B cell (primary cell): ENCODE data around the gene CLASP1. TPM values are rescaled to one million over a fixed set of nuclear protein-coding genes. Genes with fewer than 3 reads are reported as not detected.

ENCODE experiments used
- ATAC-seq: fragments of 200-7000 bp; cut with Tn5 transposase; one replicate; pipeline ENCODE4 v1.10.0; 2021; ENCODE audit warnings: low read depth, mild to moderate bottlenecking, moderate number of reproducible peaks, moderate library complexity
- CTCF ChIA-PET: fragments of 350-600 bp; sonication (Branson Sonifier 250); formaldehyde crosslinking; loops from one replicate; lab custom pipeline; 2021; ENCODE audit warnings: antibody characterized with exemption, inconsistent platforms; lab: Charles Lee
- POLR2A ChIA-PET: fragments of 350-600 bp; sonication (Branson Sonifier 250); formaldehyde crosslinking; loops from one replicate; lab custom pipeline; 2021; ENCODE audit warnings: antibody characterized with exemption; lab: Charles Lee
- DNase-seq: peaks from one replicate; pipeline ENCODE4 v3.0.0; 2013
- H2AFZ ChIP-seq: 2 replicates; pipeline ENCODE4 v1.6.1; 2012; ENCODE audit warnings: mild to moderate bottlenecking, low read depth, low read length; ENCODE audit not compliant: insufficient read depth, poor library complexity, severe bottlenecking
- H3K27ac ChIP-seq, 2 donors: 1 replicate in 1 of 2; 2 replicates in 1 of 2; pipeline ENCODE4 v1.5.1; 2012 to 2013; ENCODE audit warnings: low read length in 2 of 2, mild to moderate bottlenecking in 2 of 2, moderate library complexity in 1 of 2
- H3K27me3 ChIP-seq, 4 experiments: fragments of 200-600 bp in 1 of 4; sonication (generic) in 1 of 4; replicated peaks in 1 of 4; 1 replicate in 2 of 4; 2 replicates in 2 of 4; pipeline versions ENCODE4 v1.6.1 to v1.7.0; 2013 to 2016; ENCODE audit warnings: low read length in 3 of 4, mild to moderate bottlenecking in 2 of 4, mixed read lengths in 1 of 4, moderate library complexity in 1 of 4; ENCODE audit not compliant: insufficient read depth in 4 of 4, control insufficient read depth in 3 of 4; ENCODE audit errors: control extremely low read depth in 1 of 4
- H3K36me3 ChIP-seq, 2 experiments: replicated peaks in 1 of 2; 1 replicate in 1 of 2; 2 replicates in 1 of 2; pipeline versions ENCODE4 v1.6.1 to v1.7.1; 2013; ENCODE audit warnings: low read length in 1 of 2; ENCODE audit not compliant: insufficient read depth in 2 of 2, control insufficient read depth in 1 of 2; ENCODE audit errors: control extremely low read depth in 1 of 2, extremely low read depth in 1 of 2
- H3K4me1 ChIP-seq, 2 donors: fragments of 200-600 bp in 1 of 2; sonication (generic) in 1 of 2; 1 replicate in 1 of 2; 2 replicates in 1 of 2; pipeline versions ENCODE4 v1.5.1 to v1.6.1; 2013 to 2017; ENCODE audit warnings: low read length in 2 of 2; ENCODE audit not compliant: control insufficient read depth in 2 of 2, insufficient read depth in 2 of 2
- H3K4me2 ChIP-seq: replicated peaks from 2 replicates; pipeline ENCODE3; 2012; ENCODE audit warnings: mild to moderate bottlenecking, low read depth, low read length; ENCODE audit not compliant: poor library complexity, severe bottlenecking
- H3K4me3 ChIP-seq, 5 experiments: fragments of 200-600 bp in 1 of 5; sonication (generic) in 1 of 5; 1 replicate in 3 of 5; 2 replicates in 2 of 5; pipeline versions ENCODE4 v1.5.1 to v1.7.0; 2011 to 2016; ENCODE audit warnings: low read length in 4 of 5, mild to moderate bottlenecking in 4 of 5, low read depth in 2 of 5, control low read depth in 1 of 5, moderate library complexity in 1 of 5; ENCODE audit not compliant: insufficient read depth in 1 of 5; ENCODE audit errors: control extremely low read depth in 1 of 5, extremely low read depth in 1 of 5
- H3K79me2 ChIP-seq: fragments of 200-600 bp; sonication (generic); one replicate; pipeline ENCODE4 v1.6.0; 2016; ENCODE audit warnings: low read length; ENCODE audit not compliant: control insufficient read depth, insufficient read depth
- H3K9ac ChIP-seq: fragments of 200-600 bp; sonication (generic); 2 replicates; pipeline ENCODE4 v1.6.1; 2017; ENCODE audit warnings: mild to moderate bottlenecking, low read length, moderate library complexity
- H3K9me3 ChIP-seq, 3 donors: one replicate each; pipeline versions ENCODE4 v1.6.1 to v1.7.1; 2013; ENCODE audit warnings: low read length in 2 of 3; ENCODE audit not compliant: control insufficient read depth in 2 of 3, insufficient read depth in 1 of 3; ENCODE audit errors: control extremely low read depth in 1 of 3
- H4K20me1 ChIP-seq: 2 replicates; pipeline ENCODE4 v1.6.0; 2012; ENCODE audit warnings: mild to moderate bottlenecking, low read length; ENCODE audit not compliant: insufficient read depth, control insufficient read depth, poor library complexity, severe bottlenecking
- H3K27ac Mint-ChIP-seq: one replicate; pipeline ENCODE4 v1.8.0; 2021; ENCODE audit warnings: mixed read lengths
- H3K27me3 Mint-ChIP-seq: one replicate; pipeline ENCODE4 v1.8.0; 2021; ENCODE audit warnings: mixed read lengths
- H3K4me1 Mint-ChIP-seq: one replicate; pipeline ENCODE4 v1.8.0; 2021; ENCODE audit warnings: mixed read lengths
- H3K4me3 Mint-ChIP-seq: one replicate; pipeline ENCODE4 v1.8.0; 2021; ENCODE audit warnings: mixed read lengths
- H3K9me3 Mint-ChIP-seq: one replicate; pipeline ENCODE4 v1.8.0; 2022; ENCODE audit warnings: mixed read lengths; ENCODE audit not compliant: insufficient read depth
- CTCF ChIP-seq: fragments of 200-600 bp; IDR thresholded peaks from one replicate; pipeline ENCODE4 v1.8.0; 2022; ENCODE audit warnings: antibody characterized with exemption, mild to moderate bottlenecking
- EZH2 ChIP-seq: IDR thresholded peaks from 2 replicates; pipeline ENCODE4 v1.6.1; 2012; ENCODE audit warnings: borderline replicate concordance, low read depth, mild to moderate bottlenecking, moderate library complexity, low read length; ENCODE audit not compliant: insufficient read depth, poor library complexity, severe bottlenecking
- WGBS: methylation state at CpG from one replicate; pipeline ENCODE4 v1.1.5; 2013; ENCODE audit warnings: missing lambda C conversion rate; ENCODE audit not compliant: insufficient coverage; 5-methylcytosine and 5-hydroxymethylcytosine counted together
- intact Hi-C: fragments of 100-400 bp; cut with micrococcal nuclease; formaldehyde crosslinking; loops from one replicate; pipeline ENCODE4 v1.10.0; 2022
- polyA plus RNA-seq: library from polyadenylated mRNA; depleted of rRNA; stranded (reverse); fragments of >200 nt; gene quantifications from 2 replicates; pipeline ENCODE4 v1.2.3, GENCODE V29; 2012
- total RNA-seq, 2 donors: library from RNA; stranded (reverse); fragments of 120-200 nt in 1 of 2; gene quantifications; 1 replicate in 1 of 2; 2 replicates in 1 of 2; pipeline versions ENCODE4 v1.2.3 to v1.2.4, GENCODE V29; 2013 to 2022

The CLASP1 gene
- total and polyA plus RNA-seq, 2 donors (not counting 1 experiment from before 2014, with no cell fraction given): 8.7 to 88.0 TPM

DNA sequence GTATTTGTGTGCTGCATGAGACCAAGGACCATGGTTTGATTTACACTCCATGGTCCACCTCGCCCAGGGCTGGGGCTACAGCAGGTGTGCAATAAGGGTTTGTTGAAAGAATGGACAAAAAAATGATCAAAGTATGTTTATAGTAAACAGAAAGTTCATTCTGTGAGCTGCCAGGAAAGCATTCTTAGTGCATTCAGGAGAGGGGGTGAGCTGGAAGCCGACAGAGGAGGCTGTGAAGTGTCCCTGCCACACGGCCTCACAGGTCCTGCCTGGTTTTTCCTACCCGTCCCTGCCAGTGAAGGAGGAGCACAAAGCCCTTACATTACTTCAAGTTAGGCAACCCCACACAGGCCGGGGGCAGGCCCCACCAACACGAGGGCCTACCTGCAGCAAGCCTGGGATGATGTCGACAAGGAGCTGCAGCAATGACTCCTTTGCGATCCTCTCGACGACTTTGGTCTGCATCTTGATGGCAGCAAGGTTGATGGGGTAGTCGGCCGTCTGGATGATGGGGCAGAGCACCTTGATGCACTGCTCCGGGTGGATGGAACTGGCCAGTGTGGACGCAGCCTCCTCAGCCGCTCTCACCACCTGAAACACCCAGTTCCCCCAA, 301.0 kb downstream of the CLASP1 start:
- no peak overlapping the region for H3K4me3 Mint-ChIP-seq
- H3K4me1 Mint-ChIP-seq: no peaks in the 10 kb centered on the region
- Histone ChIP-seq H3K4me1 (no peaks in the 10 kb centered on the region), H3K4me2 (no peak overlapping the region), H2AFZ (no peak overlapping the region), H3K36me3 (peaks cover 4 to 80% of the 10 kb centered on the region in 2 experiments), H3K9me3 (no peaks in the 10 kb centered on the region), H3K27me3 (no peaks in the 10 kb centered on the region), H3K9ac (no peak overlapping the region), H4K20me1 (no peaks in the 10 kb centered on the region), H3K79me2 (no peaks in the 10 kb centered on the region), H3K27ac (no peak overlapping the region), H3K4me3 (no peak overlapping the region)
- ChIA-PET CTCF (interaction anchor here (1.4 kb wide), 1 partner anchor 16 kb away, joined by 3 read pairs; no protein-coding TSS in a partner anchor), POLR2A (no interaction called here)
- TF ChIP-seq EZH2: no peak
- no peak for TF ChIP-seq CTCF
- H3K27me3 Mint-ChIP-seq: no peaks in the 10 kb centered on the region
- no peak overlapping the region for H3K27ac Mint-ChIP-seq
- H3K9me3 Mint-ChIP-seq: no peaks in the 10 kb centered on the region
- ATAC-seq (no peak), DNase-seq (no peak)
- 99% methylated on average over 14 of the region's 15 CpGs for WGBS
- intact Hi-C loops: no loop called here

DNA sequence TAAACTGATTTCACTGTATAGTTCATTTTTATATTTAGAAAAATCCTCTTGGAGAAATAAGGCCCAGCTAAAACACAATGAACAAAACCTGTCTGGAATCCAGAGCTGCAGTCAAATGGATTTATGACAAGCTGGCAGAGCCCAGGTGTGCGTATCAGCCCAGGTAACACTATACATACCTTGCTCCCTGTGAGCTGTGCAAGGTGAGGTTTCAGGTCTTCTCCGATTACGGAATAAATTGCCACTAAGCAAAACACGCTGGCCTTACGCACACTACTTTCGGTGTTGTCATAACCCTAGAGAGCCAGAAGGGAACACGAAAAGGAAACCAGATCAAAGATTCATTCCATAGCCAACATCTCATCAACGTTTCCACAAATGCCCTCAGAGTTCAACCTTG, 302.4 kb downstream of the CLASP1 start:
- Mint-ChIP-seq H3K4me3 (no peak overlapping the region), H3K27me3 (no peaks in the 10 kb centered on the region), H3K9me3 (no peaks in the 10 kb centered on the region), H3K4me1 (no peaks in the 10 kb centered on the region), H3K27ac (no peak overlapping the region)
- Histone ChIP-seq H3K9me3 (no peaks in the 10 kb centered on the region), H3K27ac (no peak overlapping the region), H3K4me2 (no peak overlapping the region), H3K27me3 (no peaks in the 10 kb centered on the region), H2AFZ (no peak overlapping the region), H4K20me1 (no peaks in the 10 kb centered on the region), H3K36me3 (peaks cover 4 to 75% of the 10 kb centered on the region in 2 experiments), H3K9ac (no peak overlapping the region), H3K79me2 (no peaks in the 10 kb centered on the region), H3K4me1 (no peaks in the 10 kb centered on the region), H3K4me3 (no peak overlapping the region)
- DNase-seq (no peak), ATAC-seq (no peak)
- TF ChIP-seq CTCF (no peak), EZH2 (no peak)
- CTCF ChIA-PET: no interaction called here
- 96% methylated on average over 8 of the region's 8 CpGs for WGBS
- POLR2A ChIA-PET: no interaction called here
- intact Hi-C loops: no loop called here
